Measurements from ENCODE around the gene SAMD4A. TPM values are rescaled to one million over a fixed set of nuclear protein-coding genes. Genes with fewer than 3 reads are reported as not detected.

The SAMD4A gene
- polyA plus RNA-seq, 2 of the 4 experiments (the other 2 are of a cell fraction) = 3.9 to 5.4 TPM

DNA sequence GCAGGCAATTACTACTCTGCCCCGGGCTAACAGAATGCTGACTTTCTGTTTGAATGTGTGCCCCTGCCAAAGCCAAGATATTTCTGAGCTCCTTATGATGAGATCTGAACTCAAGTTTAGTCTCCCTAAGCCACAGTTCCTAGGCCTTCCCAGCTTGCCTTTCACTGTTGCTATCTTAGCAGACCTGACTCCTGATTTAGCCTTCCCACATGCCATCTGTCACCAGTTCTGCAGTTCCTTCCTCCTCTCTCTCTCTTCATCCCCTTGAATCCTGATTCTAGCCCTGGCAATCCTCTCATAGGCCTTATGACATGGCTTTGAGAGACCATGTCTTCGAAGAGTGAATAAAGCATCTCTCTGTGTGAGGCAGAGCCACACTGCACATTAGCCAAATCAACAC is 12.5 kb upstream of the SAMD4A start:
- Histone ChIP-seq H3K4me1 (no peaks in the 10 kb centered on the region), H3K27ac (no peak overlapping the region), H3K4me3 (no peak overlapping the region), H3K9me3 (no peaks in the 10 kb centered on the region), H3K4me2 (no peak overlapping the region)
- ChIA-PET CTCF (interaction anchor here (0.6 to 2.8 kb wide), 5 partner anchors 9 to 310 kb away, joined by 3 to 16 read pairs (median 6); no protein-coding TSS in a partner anchor), POLR2A (no interaction called here)
- ATAC-seq = no peak
- FAIRE-seq = no peak
- 69% methylated on average over 2 of the region's 2 CpGs for WGBS (ENCODE audit: missing lambda C conversion rate)
- TF ChIP-seq ESRRA (IDR thresholded peaks at IDR 0.05; ENCODE audit: borderline replicate concordance, low read length) = no peak
- no peak for TF ChIP-seq RFX5 (IDR thresholded peaks at IDR 0.05)
- TF ChIP-seq, protein P1, sequence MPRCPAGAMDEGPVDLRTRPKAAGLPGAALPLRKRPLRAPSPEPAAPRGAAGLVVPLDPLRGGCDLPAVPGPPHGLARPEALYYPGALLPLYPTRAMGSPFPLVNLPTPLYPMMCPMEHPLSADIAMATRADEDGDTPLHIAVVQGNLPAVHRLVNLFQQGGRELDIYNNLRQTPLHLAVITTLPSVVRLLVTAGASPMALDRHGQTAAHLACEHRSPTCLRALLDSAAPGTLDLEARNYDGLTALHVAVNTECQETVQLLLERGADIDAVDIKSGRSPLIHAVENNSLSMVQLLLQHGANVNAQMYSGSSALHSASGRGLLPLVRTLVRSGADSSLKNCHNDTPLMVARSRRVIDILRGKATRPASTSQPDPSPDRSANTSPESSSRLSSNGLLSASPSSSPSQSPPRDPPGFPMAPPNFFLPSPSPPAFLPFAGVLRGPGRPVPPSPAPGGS (IDR thresholded peaks at IDR 0.05) = no peak
- no peak for TF ChIP-seq TFCP2L1 (CRISPR knock-in tag; IDR thresholded peaks at IDR 0.05)
- TF ChIP-seq ZSCAN20 (CRISPR knock-in tag; IDR thresholded peaks at IDR 0.05) = no peak
- no peak for TF ChIP-seq NFE2L2 (conservative IDR thresholded peaks at IDR 0.05; ENCODE audit: low read length)
- no peak for TF ChIP-seq MAZ (IDR thresholded peaks at IDR 0.05; ENCODE audit: borderline replicate concordance, low read depth, low read length)
- TF ChIP-seq CHD4 (IDR thresholded peaks at IDR 0.05; ENCODE audit: borderline replicate concordance) = no peak
- no peak for TF ChIP-seq HOXB13 (CRISPR knock-in tag; IDR thresholded peaks at IDR 0.05; ENCODE audit: low read depth)
- no peak for TF ChIP-seq FOXS1 (CRISPR knock-in tag; IDR thresholded peaks at IDR 0.05)
- no peak for TF ChIP-seq TP53 (CRISPR knock-in tag; IDR thresholded peaks at IDR 0.05)
- no peak for DNase-seq (ENCODE audit: low read depth in 1 of 2, low spot score in 1 of 2)

DNA sequence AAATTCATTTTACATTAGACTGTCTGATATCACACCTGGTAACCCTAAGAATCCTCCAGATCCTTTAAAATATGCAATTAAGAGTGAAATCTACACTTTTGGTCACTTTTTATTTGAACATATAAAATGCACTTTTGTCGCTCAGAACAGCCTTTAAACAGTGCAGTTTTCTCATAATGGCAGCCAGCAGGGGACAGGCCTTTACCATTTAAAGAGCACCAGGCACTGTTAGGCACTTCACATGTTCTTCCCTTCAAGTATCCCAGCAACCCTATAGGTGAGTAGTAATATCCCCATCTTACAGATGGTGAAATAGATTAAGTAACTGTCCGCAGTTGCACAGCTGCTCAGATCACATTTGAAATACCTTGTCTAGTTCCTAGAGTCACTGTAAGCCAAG is 11.3 kb upstream of the SAMD4A start:
- FAIRE-seq (no peak), ATAC-seq (peak; percentile 68 to 78; a peak in 4 of 6 replicates), DNase-seq (ENCODE audit: low read depth in 1 of 2, low spot score in 1 of 2) (peak; percentile 10 to 20)
- no peaks in the 10 kb centered on the region for H3K4me1 ChIP-seq
- POLR2A ChIA-PET = no interaction called here
- no peaks in the 10 kb centered on the region for H3K9me3 ChIP-seq
- CTCF ChIA-PET = interaction anchor here (0.8 to 2.3 kb wide), 4 partner anchors 8 to 250 kb away, joined by 3 to 10 read pairs (median 5); partner anchors contain the start of gene CGRRF1
- TF ChIP-seq RAD21 (conservative IDR thresholded peaks at IDR 0.05 in 1 of 2, IDR thresholded peaks at IDR 0.05 in 1 of 2) (peak; percentile 29 to 44; a peak in 2 of 5 replicates), SMC3 (IDR thresholded peaks at IDR 0.05) (0 out of 3 replicates have a peak, but pooled peaks have one; percentile 7), JUNB (IDR thresholded peaks at IDR 0.05) (no peak)
- TF ChIP-seq, protein P2, sequence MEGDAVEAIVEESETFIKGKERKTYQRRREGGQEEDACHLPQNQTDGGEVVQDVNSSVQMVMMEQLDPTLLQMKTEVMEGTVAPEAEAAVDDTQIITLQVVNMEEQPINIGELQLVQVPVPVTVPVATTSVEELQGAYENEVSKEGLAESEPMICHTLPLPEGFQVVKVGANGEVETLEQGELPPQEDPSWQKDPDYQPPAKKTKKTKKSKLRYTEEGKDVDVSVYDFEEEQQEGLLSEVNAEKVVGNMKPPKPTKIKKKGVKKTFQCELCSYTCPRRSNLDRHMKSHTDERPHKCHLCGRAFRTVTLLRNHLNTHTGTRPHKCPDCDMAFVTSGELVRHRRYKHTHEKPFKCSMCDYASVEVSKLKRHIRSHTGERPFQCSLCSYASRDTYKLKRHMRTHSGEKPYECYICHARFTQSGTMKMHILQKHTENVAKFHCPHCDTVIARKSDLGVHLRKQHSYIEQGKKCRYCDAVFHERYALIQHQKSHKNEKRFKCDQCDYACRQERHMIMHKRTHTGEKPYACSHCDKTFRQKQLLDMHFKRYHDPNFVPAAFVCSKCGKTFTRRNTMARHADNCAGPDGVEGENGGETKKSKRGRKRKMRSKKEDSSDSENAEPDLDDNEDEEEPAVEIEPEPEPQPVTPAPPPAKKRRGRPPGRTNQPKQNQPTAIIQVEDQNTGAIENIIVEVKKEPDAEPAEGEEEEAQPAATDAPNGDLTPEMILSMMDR (IDR thresholded peaks at IDR 0.05) = peak; percentile 22; the same call in 1 of the 3 replicates
- H3K4me3 ChIP-seq = no peak overlapping the region
- 91% methylated on average over 2 of the region's 2 CpGs for WGBS (ENCODE audit: missing lambda C conversion rate)
- no peak overlapping the region for H3K27ac ChIP-seq
- no peak overlapping the region for H3K4me2 ChIP-seq

DNA sequence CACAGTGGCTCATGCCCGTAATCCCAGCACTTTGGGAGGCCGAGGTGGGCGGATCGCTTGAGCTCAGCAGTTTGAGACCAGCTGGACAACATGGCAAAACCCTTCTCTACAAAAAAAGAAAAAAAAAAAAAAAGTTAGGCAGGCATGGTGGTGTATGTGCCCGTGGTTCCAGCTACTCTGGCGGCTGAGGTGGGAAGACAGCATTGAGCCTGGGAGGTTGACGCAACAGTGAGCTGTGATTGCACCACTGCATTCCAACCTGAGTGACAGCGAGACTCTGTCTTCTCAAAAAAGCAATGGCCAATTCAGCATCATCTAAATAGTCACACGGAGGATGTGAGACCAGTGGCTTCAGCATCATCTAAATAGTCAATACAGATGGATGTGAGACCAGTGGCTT is 10.4 kb upstream of the SAMD4A start:
- no peak overlapping the region for H3K4me2 ChIP-seq
- FAIRE-seq (no peak), ATAC-seq (peak in 1 of 2 experiments; percentile 27; a peak in 2 of 6 replicates), DNase-seq (ENCODE audit: low read depth in 1 of 2, low spot score in 1 of 2) (no peak)
- no peaks in the 10 kb centered on the region for H3K4me1 ChIP-seq
- 67% methylated on average over 9 of the region's 9 CpGs for WGBS (ENCODE audit: missing lambda C conversion rate)
- H3K27ac ChIP-seq = no peak overlapping the region; a peak in 1 of 6 replicates
- no peak for TF ChIP-seq MAFK (IDR thresholded peaks at IDR 0.05; ENCODE audit: partially characterized antibody)
- TF ChIP-seq CEBPB (IDR thresholded peaks at IDR 0.05) = peak; percentile 59 to 77
- no peak overlapping the region for H3K4me3 ChIP-seq
- POLR2A ChIA-PET = no interaction called here
- no peaks in the 10 kb centered on the region for H3K9me3 ChIP-seq
- CTCF ChIA-PET = interaction anchor here (0.7 to 13.8 kb wide), 5 partner anchors 9 to 218 kb away, joined by 3 to 272 read pairs (median 3); partner anchors contain the start of gene CGRRF1

DNA sequence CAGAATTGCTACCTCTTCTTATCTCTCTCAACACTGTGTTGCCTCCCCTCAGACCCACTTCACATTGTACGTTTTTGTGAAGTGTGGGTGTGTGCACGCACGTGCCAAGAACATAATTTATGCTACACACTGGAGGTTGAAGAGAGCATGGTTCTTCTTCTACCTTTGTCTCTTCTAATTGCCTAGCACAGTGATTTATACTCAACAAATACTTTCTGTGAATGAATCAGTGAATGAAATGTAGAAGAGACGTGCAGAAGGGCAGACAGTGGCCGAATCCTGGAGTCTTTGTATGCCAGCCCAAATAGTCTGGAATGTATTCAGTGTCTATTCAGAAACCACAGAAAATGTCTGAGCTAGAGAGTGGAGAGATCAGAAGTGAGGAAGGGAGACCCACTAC is 4.6 kb upstream of the SAMD4A start:
- CTCF ChIA-PET = interaction anchor here (0.6 to 13.8 kb wide), 6 partner anchors 12 to 244 kb away, joined by 3 to 272 read pairs (median 60); no protein-coding TSS in a partner anchor
- no peak for DNase-seq (ENCODE audit: low read depth in 1 of 2, low spot score in 1 of 2)
- peaks cover 6% of the 10 kb centered on the region; the same call in 2 of the 3 replicates for H3K4me1 ChIP-seq
- H3K9me3 ChIP-seq = no peaks in the 10 kb centered on the region
- no peak overlapping the region for H3K4me3 ChIP-seq
- no peak for FAIRE-seq
- no peak overlapping the region for H3K27ac ChIP-seq
- POLR2A ChIA-PET = no interaction called here
- ATAC-seq = no peak
- no peak overlapping the region for H3K4me2 ChIP-seq
- WGBS (ENCODE audit: missing lambda C conversion rate) = 45% methylated on average over 5 of the region's 5 CpGs
- TF ChIP-seq POLR2AphosphoS2 (conservative IDR thresholded peaks at IDR 0.05; ENCODE audit: low read length) (no peak), ZC3H11A (IDR thresholded peaks at IDR 0.05) (no peak), FOSL2 (IDR thresholded peaks at IDR 0.05) (no peak), FOSL2 (CRISPR knock-in tag; IDR thresholded peaks at IDR 0.05) (no peak), CHD2 (IDR thresholded peaks at IDR 0.05; ENCODE audit: low read length, partially characterized antibody) (no peak), HOXB5 (CRISPR knock-in tag; IDR thresholded peaks at IDR 0.05) (no peak), EHMT2 (IDR thresholded peaks at IDR 0.05; ENCODE audit: low read depth) (no peak), ESRRA (IDR thresholded peaks at IDR 0.05; ENCODE audit: borderline replicate concordance, low read length) (no peak)
- TF ChIP-seq, protein P3, sequence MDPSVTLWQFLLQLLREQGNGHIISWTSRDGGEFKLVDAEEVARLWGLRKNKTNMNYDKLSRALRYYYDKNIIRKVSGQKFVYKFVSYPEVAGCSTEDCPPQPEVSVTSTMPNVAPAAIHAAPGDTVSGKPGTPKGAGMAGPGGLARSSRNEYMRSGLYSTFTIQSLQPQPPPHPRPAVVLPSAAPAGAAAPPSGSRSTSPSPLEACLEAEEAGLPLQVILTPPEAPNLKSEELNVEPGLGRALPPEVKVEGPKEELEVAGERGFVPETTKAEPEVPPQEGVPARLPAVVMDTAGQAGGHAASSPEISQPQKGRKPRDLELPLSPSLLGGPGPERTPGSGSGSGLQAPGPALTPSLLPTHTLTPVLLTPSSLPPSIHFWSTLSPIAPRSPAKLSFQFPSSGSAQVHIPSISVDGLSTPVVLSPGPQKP (IDR thresholded peaks at IDR 0.05; ENCODE audit: low read depth, low read length) = no peak
- TF ChIP-seq, protein P4, sequence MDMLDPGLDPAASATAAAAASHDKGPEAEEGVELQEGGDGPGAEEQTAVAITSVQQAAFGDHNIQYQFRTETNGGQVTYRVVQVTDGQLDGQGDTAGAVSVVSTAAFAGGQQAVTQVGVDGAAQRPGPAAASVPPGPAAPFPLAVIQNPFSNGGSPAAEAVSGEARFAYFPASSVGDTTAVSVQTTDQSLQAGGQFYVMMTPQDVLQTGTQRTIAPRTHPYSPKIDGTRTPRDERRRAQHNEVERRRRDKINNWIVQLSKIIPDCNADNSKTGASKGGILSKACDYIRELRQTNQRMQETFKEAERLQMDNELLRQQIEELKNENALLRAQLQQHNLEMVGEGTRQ (IDR thresholded peaks at IDR 0.05) = no peak

Data from A549 (cell line).